ENCODE measurements around the gene ELMO2. TPM values are rescaled to one million over a fixed set of nuclear protein-coding genes. Genes with fewer than 3 reads are reported as not detected.

The ELMO2 gene
- total and polyA plus RNA-seq, 2 of the 4 experiments (the other 2 are of a cell fraction) = 29.2 to 52.7 TPM

DNA sequence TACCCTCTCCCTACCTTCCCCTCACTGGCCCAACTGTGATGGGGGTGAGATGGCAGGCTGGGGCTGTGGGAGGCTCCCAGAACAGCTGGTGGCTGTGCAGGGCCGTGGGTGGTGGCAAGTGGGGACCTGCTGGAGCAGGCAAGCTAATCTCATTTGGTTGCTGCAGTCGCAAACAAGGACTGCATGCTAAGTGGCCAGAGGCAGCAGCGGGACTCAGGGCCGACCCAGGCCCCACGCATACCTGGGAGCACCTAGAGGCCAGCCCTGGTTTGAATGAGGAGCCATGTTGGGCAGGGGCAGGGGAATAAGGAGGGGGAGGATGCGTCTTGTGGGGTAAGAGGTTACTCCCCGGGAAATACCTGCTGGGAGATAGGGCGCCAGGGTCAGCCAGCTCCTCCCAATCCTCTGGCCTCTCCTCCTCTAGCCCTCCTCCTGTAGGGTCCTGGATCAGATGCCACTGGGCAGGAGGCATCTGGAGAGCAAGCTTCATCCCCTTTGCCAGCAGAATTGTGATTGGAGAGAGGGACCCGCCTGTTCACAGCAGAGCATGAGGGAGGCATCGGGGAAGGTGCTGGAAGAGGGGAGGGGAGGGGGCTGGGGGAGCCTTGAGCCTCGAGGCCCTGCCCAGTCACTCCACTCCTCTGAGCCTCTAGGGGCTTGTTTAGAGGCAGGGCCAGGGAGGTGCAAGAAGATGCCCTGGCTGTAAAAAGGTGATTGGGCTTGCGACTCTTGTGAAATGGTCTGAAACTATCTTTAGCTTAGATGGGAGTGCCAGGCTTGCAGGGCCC is 73.8 kb downstream of the ELMO2 start (continued):
- TF ChIP-seq CHD1 (IDR thresholded peaks at IDR 0.05; ENCODE audit: low read depth, low read length) = no peak
- TF ChIP-seq RAD21 (IDR thresholded peaks at IDR 0.05; ENCODE audit: low read length) = no peak
- TF ChIP-seq SMC3 (IDR thresholded peaks at IDR 0.05; ENCODE audit: low read depth, low read length) = no peak
- TF ChIP-seq CEBPB (IDR thresholded peaks at IDR 0.05; ENCODE audit: low read depth, low read length) = no peak
- TF ChIP-seq MAZ (IDR thresholded peaks at IDR 0.05; ENCODE audit: borderline replicate concordance, low read depth, low read length) = no peak

DNA sequence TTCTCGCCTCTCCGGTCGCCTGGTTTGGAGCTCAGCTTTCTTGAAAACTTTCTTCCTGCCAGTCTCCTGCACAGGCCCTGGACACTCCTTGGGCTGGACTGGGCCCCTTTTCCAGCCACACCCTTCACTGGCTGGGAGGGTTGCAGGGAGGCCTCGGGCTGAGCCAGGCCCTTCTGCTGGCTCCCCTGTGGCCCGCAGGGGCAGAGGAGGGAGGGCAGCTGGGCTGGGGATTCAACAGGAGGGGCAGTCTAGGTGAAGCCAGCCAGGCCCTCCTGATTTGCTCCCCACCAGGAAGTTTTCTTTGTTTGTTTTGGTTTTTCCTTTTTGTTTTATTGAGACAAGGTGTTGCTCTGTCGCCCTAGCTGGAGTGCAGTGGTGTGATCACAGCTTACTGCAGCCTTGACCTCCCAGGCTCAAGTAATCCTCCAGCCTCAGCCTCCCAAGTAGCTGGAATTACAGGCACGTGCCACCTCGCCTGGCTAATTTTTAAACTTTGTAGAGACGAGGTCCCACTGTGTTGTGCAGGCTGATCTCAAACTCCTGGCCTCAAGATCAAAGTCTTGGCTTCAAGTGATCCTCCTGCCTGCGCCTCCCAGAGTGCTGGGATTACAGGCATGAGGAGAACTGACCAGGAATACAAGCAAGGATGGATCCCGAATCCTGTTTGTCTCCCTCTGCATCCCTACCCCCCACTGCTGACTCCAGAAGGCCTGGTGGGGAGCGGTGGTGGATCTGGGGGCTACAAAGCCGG is 74.6 kb downstream of the ELMO2 start:
- H2BK15ac ChIP-seq (ENCODE audit: low read depth, low read length) = no peak overlapping the region
- H3K9me1 ChIP-seq (ENCODE audit: insufficient read depth, low read length) = no peaks in the 10 kb centered on the region
- H3K79me1 ChIP-seq (ENCODE audit: low read depth in 1 of 2, low read length in 2 of 2) = no peaks in the 10 kb centered on the region
- dilution Hi-C loops (cut with HindIII; ENCODE audit: low sequenced_read_pairs, unreplicated experiment) = no loop called here
- DNase-seq = no peak
- no peak overlapping the region for H3K4me3 ChIP-seq (ENCODE audit: insufficient read depth, low read depth, low read length)
- in situ Hi-C loops (cut with MboI; ENCODE audit: low sequenced_read_pairs) = no loop called here
- H2AFZ ChIP-seq (replicated peaks; ENCODE audit: low read length, poor library complexity) = no peak overlapping the region
- H3K9ac ChIP-seq (ENCODE audit: low read depth, low read length) = no peak overlapping the region
- no peak overlapping the region for H2AK9ac ChIP-seq (replicated peaks; ENCODE audit: low read depth, low read length, poor library complexity)
- H2AK5ac ChIP-seq (ENCODE audit: low read depth, low read length) = no peak overlapping the region
- H3K4me2 ChIP-seq (ENCODE audit: low read depth, low read length) = no peak overlapping the region
- intact Hi-C loops (cut with micrococcal nuclease) = no loop called here
- H4K91ac ChIP-seq (ENCODE audit: insufficient read depth, low read depth, low read length) = no peak overlapping the region
- no peak overlapping the region for H3K14ac ChIP-seq (replicated peaks; ENCODE audit: low read depth, low read length)
- no peak overlapping the region for H3K18ac ChIP-seq (ENCODE audit: low read depth, low read length)
- H3K36me3 ChIP-seq (ENCODE audit: control insufficient read depth, insufficient read depth, low read length) = no peaks in the 10 kb centered on the region
- no peak overlapping the region for H4K8ac ChIP-seq (ENCODE audit: low read depth in 2 of 2, low read length in 2 of 2)
- ChIA-PET CTCF (no interaction called here), POLR2A (ENCODE audit: unreplicated experiment) (no interaction called here)
- H3K9me3 ChIP-seq (ENCODE audit: control insufficient read depth, insufficient read depth, low read length) = no peaks in the 10 kb centered on the region
- no peak for ATAC-seq (ENCODE audit: low read depth)
- no peak overlapping the region for H2BK20ac ChIP-seq (ENCODE audit: low read depth, low read length)
- H2BK120ac ChIP-seq (ENCODE audit: low read depth, low read length) = no peak overlapping the region
- no peak overlapping the region for H2BK5ac ChIP-seq (ENCODE audit: low read depth, low read length, poor library complexity, severe bottlenecking)
- no peak overlapping the region for H3K56ac ChIP-seq (ENCODE audit: extremely low read depth, insufficient read depth, low read length)
- H3K27me3 ChIP-seq (ENCODE audit: control insufficient read depth, insufficient read depth, low read length) = peaks cover 70% of the 10 kb centered on the region
- WGBS, 2 experiments (ENCODE audit: extremely low coverage in 2 of 2, insufficient read length in 1 of 2) = 42% methylated on average over 4 of the region's 13 CpGs; no CpG with 5 or more reads in 1 of the 2 experiments
- H3K23ac ChIP-seq (ENCODE audit: low read depth, low read length) = no peak overlapping the region
- no peak overlapping the region for H4K5ac ChIP-seq (ENCODE audit: low read depth, low read length)
- H3K27ac ChIP-seq (ENCODE audit: insufficient read depth, low read length) = no peak overlapping the region
- H4K20me1 ChIP-seq (ENCODE audit: insufficient read depth, low read length) = no peaks in the 10 kb centered on the region
- H3K4me1 ChIP-seq (ENCODE audit: control insufficient read depth, insufficient read depth, low read length) = no peaks in the 10 kb centered on the region
- no TSS peak for BruUV-seq (replicated peaks)
- H3K4ac ChIP-seq (ENCODE audit: low read depth, low read length) = no peak overlapping the region
- no peak for TF ChIP-seq RFX5 (IDR thresholded peaks at IDR 0.05; ENCODE audit: low read depth, low read length)
- TF ChIP-seq, protein P1, sequence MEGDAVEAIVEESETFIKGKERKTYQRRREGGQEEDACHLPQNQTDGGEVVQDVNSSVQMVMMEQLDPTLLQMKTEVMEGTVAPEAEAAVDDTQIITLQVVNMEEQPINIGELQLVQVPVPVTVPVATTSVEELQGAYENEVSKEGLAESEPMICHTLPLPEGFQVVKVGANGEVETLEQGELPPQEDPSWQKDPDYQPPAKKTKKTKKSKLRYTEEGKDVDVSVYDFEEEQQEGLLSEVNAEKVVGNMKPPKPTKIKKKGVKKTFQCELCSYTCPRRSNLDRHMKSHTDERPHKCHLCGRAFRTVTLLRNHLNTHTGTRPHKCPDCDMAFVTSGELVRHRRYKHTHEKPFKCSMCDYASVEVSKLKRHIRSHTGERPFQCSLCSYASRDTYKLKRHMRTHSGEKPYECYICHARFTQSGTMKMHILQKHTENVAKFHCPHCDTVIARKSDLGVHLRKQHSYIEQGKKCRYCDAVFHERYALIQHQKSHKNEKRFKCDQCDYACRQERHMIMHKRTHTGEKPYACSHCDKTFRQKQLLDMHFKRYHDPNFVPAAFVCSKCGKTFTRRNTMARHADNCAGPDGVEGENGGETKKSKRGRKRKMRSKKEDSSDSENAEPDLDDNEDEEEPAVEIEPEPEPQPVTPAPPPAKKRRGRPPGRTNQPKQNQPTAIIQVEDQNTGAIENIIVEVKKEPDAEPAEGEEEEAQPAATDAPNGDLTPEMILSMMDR (conservative IDR thresholded peaks at IDR 0.05; ENCODE audit: low read depth, low read length) = no peak
- TF ChIP-seq MAZ (IDR thresholded peaks at IDR 0.05; ENCODE audit: borderline replicate concordance, low read depth, low read length) = no peak
- TF ChIP-seq RAD21 (IDR thresholded peaks at IDR 0.05; ENCODE audit: low read length) = no peak
- no peak for TF ChIP-seq SMC3 (IDR thresholded peaks at IDR 0.05; ENCODE audit: low read depth, low read length)
- no peak for TF ChIP-seq BHLHE40 (IDR thresholded peaks at IDR 0.05; ENCODE audit: low read depth, low read length)
- no peak for TF ChIP-seq CHD1 (IDR thresholded peaks at IDR 0.05; ENCODE audit: low read depth, low read length)
- TF ChIP-seq NFE2L2 (IDR thresholded peaks at IDR 0.05; ENCODE audit: low read depth, low read length) = no peak
- no peak for TF ChIP-seq MAFK (IDR thresholded peaks at IDR 0.05; ENCODE audit: low read depth, low read length)
- no peak for TF ChIP-seq MXI1 (IDR thresholded peaks at IDR 0.05; ENCODE audit: borderline replicate concordance, low read depth, low read length)
- TF ChIP-seq, protein P2, sequence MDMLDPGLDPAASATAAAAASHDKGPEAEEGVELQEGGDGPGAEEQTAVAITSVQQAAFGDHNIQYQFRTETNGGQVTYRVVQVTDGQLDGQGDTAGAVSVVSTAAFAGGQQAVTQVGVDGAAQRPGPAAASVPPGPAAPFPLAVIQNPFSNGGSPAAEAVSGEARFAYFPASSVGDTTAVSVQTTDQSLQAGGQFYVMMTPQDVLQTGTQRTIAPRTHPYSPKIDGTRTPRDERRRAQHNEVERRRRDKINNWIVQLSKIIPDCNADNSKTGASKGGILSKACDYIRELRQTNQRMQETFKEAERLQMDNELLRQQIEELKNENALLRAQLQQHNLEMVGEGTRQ (IDR thresholded peaks at IDR 0.05; ENCODE audit: low read depth, low read length) = no peak
